ENCODE measurements around the gene ARL8A.
A peak's percentile ranks its signal among the peaks of the same experiment; 100 is the strongest.
"Not testable (repeated sequence)": the region's sequence is repeated elsewhere in the genome, so short reads cannot be mapped to it uniquely, and the experiment has no call there.

ARL8A gene

DNA sequence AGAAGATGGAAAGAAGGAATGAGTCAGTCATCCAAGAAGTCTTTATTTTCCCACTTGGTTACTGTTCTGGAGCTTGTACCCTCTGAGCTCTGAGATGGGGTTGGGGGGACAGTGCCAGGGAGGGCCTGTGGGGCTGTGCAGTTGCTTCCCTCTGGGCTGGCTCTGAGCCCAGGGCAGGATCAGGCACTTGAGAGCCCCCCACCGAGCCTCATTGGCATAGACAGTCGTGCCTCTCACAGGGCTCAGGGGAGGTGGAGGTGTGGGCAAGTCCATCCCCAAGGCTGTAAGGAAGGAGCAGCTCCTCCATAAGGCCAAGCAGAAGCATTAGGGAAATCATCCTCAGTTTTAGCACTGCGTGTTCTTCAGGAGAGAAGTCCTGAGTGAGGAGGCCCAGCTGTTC, 2.5 kb upstream of the ARL8A start:
- Histone ChIP-seq H3K4me1 (ENCODE audit: control insufficient read depth in 1 of 2, insufficient read depth in 1 of 2, low read depth in 1 of 2, low read length in 1 of 2) (peaks cover 23 to 24% of the 10 kb centered on the region in 2 experiments), H3K36me3 (peaks cover 53% of the 10 kb centered on the region), H3K27me3 (no peaks in the 10 kb centered on the region), H3K9me3 (no peaks in the 10 kb centered on the region), H3K27ac (no peak overlapping the region), H3K4me3 (ENCODE audit: low read depth in 1 of 2, low read length in 1 of 2) (no peak overlapping the region)
- TF ChIP-seq, protein P1, sequence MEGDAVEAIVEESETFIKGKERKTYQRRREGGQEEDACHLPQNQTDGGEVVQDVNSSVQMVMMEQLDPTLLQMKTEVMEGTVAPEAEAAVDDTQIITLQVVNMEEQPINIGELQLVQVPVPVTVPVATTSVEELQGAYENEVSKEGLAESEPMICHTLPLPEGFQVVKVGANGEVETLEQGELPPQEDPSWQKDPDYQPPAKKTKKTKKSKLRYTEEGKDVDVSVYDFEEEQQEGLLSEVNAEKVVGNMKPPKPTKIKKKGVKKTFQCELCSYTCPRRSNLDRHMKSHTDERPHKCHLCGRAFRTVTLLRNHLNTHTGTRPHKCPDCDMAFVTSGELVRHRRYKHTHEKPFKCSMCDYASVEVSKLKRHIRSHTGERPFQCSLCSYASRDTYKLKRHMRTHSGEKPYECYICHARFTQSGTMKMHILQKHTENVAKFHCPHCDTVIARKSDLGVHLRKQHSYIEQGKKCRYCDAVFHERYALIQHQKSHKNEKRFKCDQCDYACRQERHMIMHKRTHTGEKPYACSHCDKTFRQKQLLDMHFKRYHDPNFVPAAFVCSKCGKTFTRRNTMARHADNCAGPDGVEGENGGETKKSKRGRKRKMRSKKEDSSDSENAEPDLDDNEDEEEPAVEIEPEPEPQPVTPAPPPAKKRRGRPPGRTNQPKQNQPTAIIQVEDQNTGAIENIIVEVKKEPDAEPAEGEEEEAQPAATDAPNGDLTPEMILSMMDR (IDR thresholded peaks at IDR 0.05), result no peak

DNA sequence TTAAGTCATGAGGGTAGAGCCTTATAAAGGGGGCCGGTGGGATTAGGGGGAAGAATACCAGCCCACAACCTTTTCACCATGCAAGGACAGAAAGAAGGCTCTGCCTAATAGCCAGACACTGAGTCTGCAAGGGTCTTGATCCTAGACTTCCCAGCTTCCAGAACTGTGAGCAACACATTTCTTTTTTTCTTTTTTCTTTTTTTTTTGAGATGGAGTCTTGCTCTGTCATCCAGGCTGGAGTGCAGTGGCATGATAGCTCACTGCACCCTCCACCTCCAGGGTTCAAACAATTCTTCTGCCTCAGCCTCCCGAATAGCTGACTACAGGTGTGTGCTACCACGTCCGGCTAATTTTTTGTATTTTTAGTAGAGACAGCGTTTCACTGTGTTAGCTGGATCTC, 1.7 kb upstream of the ARL8A start:
- no peak overlapping the region for H3K27ac ChIP-seq

DNA sequence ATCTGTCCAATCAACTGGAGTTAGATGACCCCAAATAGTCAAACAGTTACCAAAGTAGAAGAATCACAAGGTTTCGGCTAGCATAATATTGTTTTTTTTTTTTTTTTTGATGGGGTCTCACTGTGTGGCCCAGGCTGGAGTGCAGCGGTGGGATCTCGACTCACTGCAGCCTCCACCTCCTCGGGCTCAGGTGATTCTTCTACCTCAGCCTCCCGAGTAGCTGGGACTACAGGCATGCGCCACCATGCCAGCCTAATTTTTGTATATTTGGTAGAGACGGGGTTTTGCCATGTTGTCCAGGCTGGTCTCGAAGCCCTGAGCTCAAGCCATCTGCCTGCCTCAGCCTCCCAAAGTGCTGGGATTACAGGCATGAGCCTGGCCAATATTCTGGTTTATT, 1.2 kb upstream of the ARL8A start:
- not testable (repeated sequence) for H3K4me3 ChIP-seq (ENCODE audit: low read depth in 1 of 2, low read length in 1 of 2); H3K27ac ChIP-seq; H3K9me3 ChIP-seq; H3K27me3 ChIP-seq
- Histone ChIP-seq H3K4me1 (ENCODE audit: control insufficient read depth in 1 of 2, insufficient read depth in 1 of 2, low read depth in 1 of 2, low read length in 1 of 2) (peaks cover 28 to 31% of the 10 kb centered on the region in 2 experiments), H3K36me3 (peaks cover 40% of the 10 kb centered on the region)

More for the DNA sequence above, 1.7 kb upstream of the ARL8A start:
- Histone ChIP-seq H3K9me3 (no peaks in the 10 kb centered on the region), H3K4me3 (ENCODE audit: low read depth in 1 of 2, low read length in 1 of 2) (no peak overlapping the region), H3K4me1 (ENCODE audit: control insufficient read depth in 1 of 2, insufficient read depth in 1 of 2, low read depth in 1 of 2, low read length in 1 of 2) (peaks cover 28 to 29% of the 10 kb centered on the region in 2 experiments), H3K36me3 (peaks cover 46% of the 10 kb centered on the region), H3K27me3 (no peaks in the 10 kb centered on the region)
- TF ChIP-seq, protein P1 (IDR thresholded peaks at IDR 0.05), result no peak

DNA sequence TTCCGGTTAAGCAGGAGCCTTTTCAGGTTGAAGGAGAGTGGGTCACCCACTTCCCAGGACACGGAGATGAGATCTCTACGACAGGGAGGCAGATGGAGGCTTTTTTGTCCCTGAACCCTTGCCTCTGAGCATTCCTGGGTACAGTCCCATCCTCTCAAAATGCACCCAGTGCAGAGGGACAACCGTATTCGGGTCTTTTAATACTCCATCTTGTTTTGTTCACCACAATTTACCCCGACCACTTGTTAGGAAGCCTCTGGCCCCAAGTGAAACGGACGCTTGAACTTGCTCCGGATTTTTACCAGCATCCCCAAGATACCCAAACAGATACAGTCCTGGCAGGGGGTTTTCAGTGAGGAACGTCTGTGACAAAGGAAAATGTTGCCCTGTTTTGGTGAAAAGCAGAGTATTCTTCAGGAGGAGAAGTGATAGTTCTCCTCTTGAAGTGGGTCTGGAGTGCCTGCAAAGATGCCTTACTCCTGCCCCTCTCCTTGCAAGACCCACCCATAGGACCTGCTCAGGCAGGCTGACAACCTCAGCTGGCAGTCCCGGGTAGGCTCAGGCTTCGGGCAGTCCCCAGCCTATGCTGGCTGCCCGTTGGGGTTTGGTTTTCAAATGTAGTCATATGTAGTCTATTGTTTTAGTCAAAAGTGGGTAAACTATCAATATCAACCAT, 669 bp upstream of the ARL8A start:
- Histone ChIP-seq H3K4me3 (ENCODE audit: low read depth in 1 of 2, low read length in 1 of 2) (peak overlapping the region; percentile 88 to 100), H3K4me1 (ENCODE audit: control insufficient read depth in 1 of 2, insufficient read depth in 1 of 2, low read depth in 1 of 2, low read length in 1 of 2) (peaks cover 28 to 31% of the 10 kb centered on the region in 2 experiments), H3K27ac (peak overlapping the region; percentile 90)

DNA sequence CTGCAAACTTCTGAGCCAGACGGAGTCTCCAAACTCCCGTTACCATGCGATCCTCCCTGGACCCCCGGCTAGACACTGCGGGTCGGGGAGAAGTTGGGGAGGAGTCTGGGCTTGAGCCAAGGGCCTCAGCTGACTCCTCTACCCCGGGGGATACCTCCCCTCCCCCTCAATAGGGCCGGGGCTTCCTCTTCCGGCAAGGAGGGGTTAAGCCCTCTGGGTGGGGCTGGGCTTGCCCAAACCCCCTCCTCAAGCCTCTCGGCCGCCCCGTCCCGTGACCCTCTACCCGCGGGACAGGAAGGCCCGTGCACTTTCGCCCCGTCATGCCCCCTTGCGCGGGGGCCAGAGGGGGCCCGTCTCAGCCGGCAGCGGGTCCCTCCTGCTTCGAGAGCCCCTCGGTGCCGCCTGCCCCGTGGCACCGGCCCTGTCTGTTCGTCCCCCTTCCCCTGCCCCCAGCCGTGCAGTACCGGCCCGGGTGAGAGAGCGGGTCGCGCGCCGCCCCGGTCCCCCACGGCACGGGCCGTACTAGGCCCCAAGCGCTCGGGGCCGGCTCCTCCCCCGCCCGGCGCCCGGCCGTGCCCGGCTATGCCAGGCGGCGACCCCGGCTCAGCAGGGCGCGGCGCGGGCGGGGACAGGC, 652 bp downstream of the ARL8A start:
- Histone ChIP-seq H3K4me3 (ENCODE audit: low read depth in 1 of 2, low read length in 1 of 2) (peak overlapping the region; percentile 88 to 100), H3K36me3 (peaks cover 28% of the 10 kb centered on the region), H3K27ac (peak overlapping the region; percentile 90), H3K9me3 (no peaks in the 10 kb centered on the region), H3K27me3 (no peaks in the 10 kb centered on the region), H3K4me1 (ENCODE audit: control insufficient read depth in 1 of 2, insufficient read depth in 1 of 2, low read depth in 1 of 2, low read length in 1 of 2) (peaks cover 28 to 31% of the 10 kb centered on the region in 2 experiments)
- TF ChIP-seq, protein P1 (IDR thresholded peaks at IDR 0.05), result no peak

More for the DNA sequence above, 669 bp upstream of the ARL8A start:
- TF ChIP-seq, protein P1 (IDR thresholded peaks at IDR 0.05), result no peak
- H3K36me3 ChIP-seq, result peaks cover 36% of the 10 kb centered on the region
- no peaks in the 10 kb centered on the region for H3K27me3 ChIP-seq
- H3K9me3 ChIP-seq, result no peaks in the 10 kb centered on the region

All from neutrophil (primary cell).